HG03196 (cell line): ENCODE data around the gene KCNJ2.

Source experiments
- ATAC-seq: cut with Tn5 transposase; IDR thresholded peaks from one replicate; pipeline ENCODE4 v1.9.1; 2021; ENCODE audit not compliant: unreplicated experiment

Gene KCNJ2

DNA sequence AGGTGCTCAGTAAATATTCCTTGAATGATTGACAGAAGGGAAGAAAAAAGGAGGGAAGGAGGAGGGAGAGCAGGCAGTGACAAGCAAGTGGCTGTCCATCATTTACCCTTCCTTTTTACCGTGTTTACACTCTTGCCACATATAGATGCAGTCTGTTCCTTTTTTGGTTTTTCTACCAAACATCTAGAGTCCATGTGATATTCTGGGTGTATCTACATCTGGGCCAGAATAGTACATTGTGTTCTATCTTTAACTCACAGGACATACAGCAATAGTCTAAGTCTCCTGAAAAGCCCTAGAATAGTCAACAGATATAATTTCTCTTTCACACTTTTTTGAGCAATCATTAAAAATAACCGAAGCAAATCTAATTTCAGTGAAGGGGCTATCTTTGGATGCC lies 33.5 kb downstream of the KCNJ2 start:
- no peak for ATAC-seq

- ATAC-seq, result no peak
Measured at GRCh38 chr17:70204431-70204830, 35.1 kb downstream of the KCNJ2 start.

DNA sequence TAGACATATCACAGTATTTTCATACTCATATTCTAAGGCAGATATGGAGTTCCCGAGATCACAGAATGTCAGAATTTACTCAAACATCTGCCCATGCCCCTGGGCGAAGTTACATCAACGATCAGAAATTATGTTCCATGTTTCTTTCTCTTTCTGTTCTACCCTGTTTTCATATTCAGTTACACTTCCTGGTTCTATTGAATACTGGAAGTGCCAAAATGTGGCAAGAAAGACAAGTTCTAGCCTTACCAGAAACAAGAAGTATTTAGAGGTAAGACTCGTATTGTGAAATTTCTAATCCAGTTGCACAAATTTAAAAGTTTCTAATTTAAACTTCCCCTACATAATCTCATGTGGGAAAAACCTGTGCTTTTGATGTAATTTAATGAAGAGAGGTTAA lies 36.1 kb downstream of the KCNJ2 start:
- ATAC-seq, result no peak

GRCh38 chr17:70206361-70207010 lies 37.2 kb downstream of the KCNJ2 start:
- no peak for ATAC-seq

GRCh38 chr17:70207184-70207583 lies 37.9 kb downstream of the KCNJ2 start:
- ATAC-seq, result no peak

DNA sequence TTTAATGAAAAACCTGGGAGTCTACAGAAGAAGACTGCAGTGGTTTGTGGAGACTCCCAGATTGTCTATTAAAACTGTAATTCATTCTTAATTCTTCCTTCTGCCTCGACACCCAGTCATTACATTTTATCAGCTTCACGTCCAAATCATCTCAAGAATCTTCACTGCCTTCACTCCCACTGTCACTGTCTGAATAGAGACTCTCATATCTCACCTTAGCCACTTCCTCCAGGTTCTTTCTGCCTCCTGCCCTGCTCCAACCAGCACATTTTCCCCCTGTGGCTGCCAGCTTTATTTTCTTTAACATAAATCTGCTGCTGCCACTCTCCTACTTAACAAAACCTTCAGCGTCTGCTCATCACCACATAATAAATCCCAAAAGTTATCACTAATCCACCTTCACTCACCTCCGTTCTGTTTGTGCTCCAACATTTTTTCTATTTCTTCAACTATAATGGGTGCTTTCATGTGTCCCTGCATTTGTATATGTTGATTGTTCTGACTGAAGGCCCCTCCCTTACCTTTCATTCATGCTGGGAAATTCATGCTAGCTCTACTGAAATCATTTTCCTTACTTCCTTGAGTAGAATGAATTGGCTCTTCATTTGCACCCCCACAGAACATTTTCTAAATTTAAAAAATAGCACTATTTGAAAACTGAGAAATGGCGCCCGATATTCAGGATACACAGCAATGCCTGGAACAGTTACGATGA lies 38.9 kb downstream of the KCNJ2 start:
- ATAC-seq, result no peak

GRCh38 chr17:70208825-70209555 lies 39.7 kb downstream of the KCNJ2 start:
- ATAC-seq, result no peak

- ATAC-seq, result no peak
Measured at GRCh38 chr17:70215656-70216055, 46.3 kb downstream of the KCNJ2 start.

- no peak for ATAC-seq
Measured at GRCh38 chr17:70217571-70217970, 48.2 kb downstream of the KCNJ2 start.

DNA sequence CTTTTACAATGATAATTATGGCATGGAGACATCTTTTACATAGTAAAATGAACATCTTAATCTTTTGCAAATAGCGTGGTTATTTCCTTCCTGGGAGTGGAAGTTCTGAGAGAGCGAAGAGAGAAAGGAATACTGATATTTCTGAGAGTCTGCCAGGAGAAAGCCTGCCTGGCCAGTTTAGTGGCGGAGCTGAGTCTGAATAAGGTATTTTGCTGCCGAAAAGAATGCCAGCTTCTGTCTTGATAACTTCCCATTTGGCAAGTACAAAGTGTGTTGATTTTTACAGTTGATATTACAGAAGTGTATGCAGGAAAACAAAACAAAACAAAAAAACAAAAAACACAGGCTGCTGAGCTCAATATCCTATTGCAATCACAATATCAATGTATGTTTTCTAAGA lies 55.9 kb downstream of the KCNJ2 start:
- no peak for ATAC-seq
